AG04449 (cell line): ENCODE results near the gene ARL4D.

Experiments used
- CTCF ChIA-PET: fragments of 350-600 bp; formaldehyde crosslinking; extraction: SDS; loops from one replicate; lab custom pipeline; 2021; ENCODE audit warnings: antibody characterized with exemption; lab: Yijun Ruan, JAX
- POLR2A ChIA-PET: fragments of 400-600, 350-600 bp; formaldehyde crosslinking; extraction: SDS; loops from one replicate; lab custom pipeline; 2020; ENCODE audit warnings: antibody characterized with exemption, inconsistent platforms; lab: Yijun Ruan, JAX
- DNase-seq: peaks from one replicate; pipeline ENCODE4 v3.0.0-alpha.2; 2010; ENCODE audit warnings: low read depth, low spot score
- H3K4me3 ChIP-seq: 2 replicates; pipeline ENCODE4 v1.5.1; 2011; ENCODE audit warnings: low read depth, mild to moderate bottlenecking, control low read depth, low read length
- CTCF ChIP-seq: IDR thresholded peaks from one replicate; pipeline ENCODE4 v1.5.1; 2011; ENCODE audit warnings: mild to moderate bottlenecking, moderate library complexity, low read length, control low read depth, inconsistent platforms; ENCODE audit not compliant: insufficient read depth; ENCODE audit errors: missing control alignments

ARL4D gene

GRCh38 chr17:43398724-43399595 lies at the start of gene ARL4D:
Gene ARL4D (plus strand): TSS chr17:43398993. CDS start chr17:43399733, 740 bp downstream.
- DNase-seq, result no peak
- TF ChIP-seq CTCF, result no peak
- ChIA-PET CTCF (interaction anchor here (0.8 to 19.3 kb wide), 8 partner anchors 9 to 275 kb away, joined by 3 to 1137 read pairs (median 5); partner anchors contain the start of gene DHX8), POLR2A (interaction anchor here (0.6 to 3.5 kb wide), 23 partner anchors 8 to 709 kb away, joined by 3 to 83 read pairs (median 6); partner anchors contain the start of gene DHX8)
- H3K4me3 ChIP-seq, result peak within 1 kb of the TSS; percentile 85

- TF ChIP-seq CTCF, result no peak
- no peak for DNase-seq
- H3K4me3 ChIP-seq, result no peak overlapping the region
- CTCF ChIA-PET, result interaction anchor here (2.1 to 3.4 kb wide), 2 partner anchors 10 to 15 kb away, joined by 7 to 12 read pairs; no protein-coding TSS in a partner anchor
- POLR2A ChIA-PET, result no interaction called here
Observed at GRCh38 chr17:43349142-43349541, 49.7 kb upstream of the ARL4D start.

GRCh38 chr17:43350888-43351361 lies 47.9 kb upstream of the ARL4D start:
- no peak for TF ChIP-seq CTCF
- POLR2A ChIA-PET, result no interaction called here
- no peak overlapping the region for H3K4me3 ChIP-seq
- no peak for DNase-seq
- CTCF ChIA-PET, result interaction anchor here (0.8 to 1.0 kb wide), 3 partner anchors 12 to 19 kb away, joined by 3 read pairs; no protein-coding TSS in a partner anchor

GRCh38 chr17:43351691-43352090 lies 47.1 kb upstream of the ARL4D start:
- no peak for TF ChIP-seq CTCF
- H3K4me3 ChIP-seq, result no peak overlapping the region
- CTCF ChIA-PET, result interaction anchor here (1.0 kb wide), 1 partner anchor 17 kb away, joined by 3 read pairs; no protein-coding TSS in a partner anchor
- POLR2A ChIA-PET, result no interaction called here
- no peak for DNase-seq

- DNase-seq, result no peak
- TF ChIP-seq CTCF, result no peak
- ChIA-PET POLR2A (no interaction called here), CTCF (interaction anchor here (0.6 to 1.8 kb wide), 4 partner anchors 9 to 16 kb away, joined by 3 to 6 read pairs (median 4); no protein-coding TSS in a partner anchor)
- no peak overlapping the region for H3K4me3 ChIP-seq
Observed at GRCh38 chr17:43352579-43353331, 46.0 kb upstream of the ARL4D start.
